Vagina (tissue), 2 donors: Measurements from ENCODE around the gene COASY.

Source experiments
- POLR2A ChIP-seq, 2 donors: fragments of 450-650 bp; IDR thresholded peaks; one replicate each; pipeline ENCODE4 v1.6.1; 2017; ENCODE audit warnings: antibody characterized with exemption in 2 of 2, mild to moderate bottlenecking in 2 of 2, moderate library complexity in 2 of 2
- POLR2AphosphoS5 ChIP-seq, 2 donors: sonication (generic); formaldehyde crosslinking; IDR thresholded peaks; one replicate each; pipeline ENCODE4 v1.9.0; 2017; ENCODE audit warnings: antibody characterized with exemption in 2 of 2, mild to moderate bottlenecking in 2 of 2, low read depth in 1 of 2; ENCODE audit not compliant: insufficient read depth in 1 of 2
- TF ChIP-seq, protein P1 (sequence below), 3 experiments: fragments of 450-650 bp in 2 of 3; fragments of 200-600 bp in 1 of 3; sonication (generic) in 1 of 3; IDR thresholded peaks; one replicate each; pipeline ENCODE4 v1.5.1; 2017 to 2019; ENCODE audit warnings: antibody characterized with exemption in 3 of 3, mild to moderate bottlenecking in 2 of 3, moderate library complexity in 2 of 3

DNA sequence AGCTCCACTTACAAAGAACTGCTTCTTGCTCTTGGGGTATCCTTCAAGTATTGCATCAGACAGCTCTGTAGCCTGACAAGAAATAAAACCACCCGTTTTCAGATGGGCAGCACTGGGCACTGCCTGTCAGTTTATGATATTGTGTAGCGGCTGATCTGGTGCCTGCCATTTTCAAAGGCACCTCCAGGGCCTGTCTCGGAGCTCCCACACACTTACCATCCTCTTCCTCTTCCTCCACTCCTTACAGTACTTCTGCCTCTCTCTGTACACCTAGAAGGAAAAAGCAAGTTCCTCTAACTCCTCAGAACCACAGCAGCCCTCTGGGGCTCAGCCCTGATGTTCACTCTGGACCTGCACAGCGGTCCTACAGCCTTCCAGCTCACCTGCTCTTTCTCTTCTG, 11.1 kb downstream of the COASY start:
- no peak for TF ChIP-seq POLR2A (IDR thresholded peaks at IDR 0.05)
- TF ChIP-seq, protein P1, sequence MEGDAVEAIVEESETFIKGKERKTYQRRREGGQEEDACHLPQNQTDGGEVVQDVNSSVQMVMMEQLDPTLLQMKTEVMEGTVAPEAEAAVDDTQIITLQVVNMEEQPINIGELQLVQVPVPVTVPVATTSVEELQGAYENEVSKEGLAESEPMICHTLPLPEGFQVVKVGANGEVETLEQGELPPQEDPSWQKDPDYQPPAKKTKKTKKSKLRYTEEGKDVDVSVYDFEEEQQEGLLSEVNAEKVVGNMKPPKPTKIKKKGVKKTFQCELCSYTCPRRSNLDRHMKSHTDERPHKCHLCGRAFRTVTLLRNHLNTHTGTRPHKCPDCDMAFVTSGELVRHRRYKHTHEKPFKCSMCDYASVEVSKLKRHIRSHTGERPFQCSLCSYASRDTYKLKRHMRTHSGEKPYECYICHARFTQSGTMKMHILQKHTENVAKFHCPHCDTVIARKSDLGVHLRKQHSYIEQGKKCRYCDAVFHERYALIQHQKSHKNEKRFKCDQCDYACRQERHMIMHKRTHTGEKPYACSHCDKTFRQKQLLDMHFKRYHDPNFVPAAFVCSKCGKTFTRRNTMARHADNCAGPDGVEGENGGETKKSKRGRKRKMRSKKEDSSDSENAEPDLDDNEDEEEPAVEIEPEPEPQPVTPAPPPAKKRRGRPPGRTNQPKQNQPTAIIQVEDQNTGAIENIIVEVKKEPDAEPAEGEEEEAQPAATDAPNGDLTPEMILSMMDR (IDR thresholded peaks at IDR 0.05), result no peak
- TF ChIP-seq POLR2AphosphoS5 (IDR thresholded peaks at IDR 0.05; ENCODE audit: insufficient read depth in 1 of 2, low read depth in 1 of 2), result no peak
